LNCaP clone FGC (cell line): Measurements from ENCODE around the gene KPNB1.

Source experiments
- DNase-seq: peaks from one replicate; pipeline ENCODE4 v3.0.0-alpha.2; 2011; ENCODE audit warnings: low read depth
- H3K4me3 ChIP-seq: 2 replicates; pipeline ENCODE4 v1.5.1; 2011; ENCODE audit warnings: mild to moderate bottlenecking, low read depth, low read length, control low read depth
- CTCF ChIP-seq: IDR thresholded peaks from 2 replicates; pipeline ENCODE4 v1.5.1; 2012; ENCODE audit warnings: mild to moderate bottlenecking; ENCODE audit not compliant: control insufficient read depth, insufficient read depth; ENCODE audit errors: extremely low read depth

KPNB1 gene

GRCh38 chr17:47636273-47637030 is 13.3 kb upstream of the KPNB1 start:
- no peak overlapping the region for H3K4me3 ChIP-seq
- no peak for TF ChIP-seq CTCF
- DNase-seq = no peak

- no peak for DNase-seq
- H3K4me3 ChIP-seq = no peak overlapping the region
- TF ChIP-seq CTCF = no peak
Measured at GRCh38 chr17:47638903-47639302, 10.8 kb upstream of the KPNB1 start.

GRCh38 chr17:47640076-47640475 is 9.6 kb upstream of the KPNB1 start:
- DNase-seq = no peak
- TF ChIP-seq CTCF = no peak

GRCh38 chr17:47641202-47641601 is 8.5 kb upstream of the KPNB1 start:
- TF ChIP-seq CTCF = no peak
- no peak for DNase-seq
- H3K4me3 ChIP-seq = no peak overlapping the region

More at GRCh38 chr17:47640076-47640475, 9.6 kb upstream of the KPNB1 start:
- H3K4me3 ChIP-seq = no peak overlapping the region

GRCh38 chr17:47643116-47643515 is 6.6 kb upstream of the KPNB1 start:
- no peak overlapping the region for H3K4me3 ChIP-seq
- no peak for TF ChIP-seq CTCF
- no peak for DNase-seq

- H3K4me3 ChIP-seq = no peak overlapping the region
- no peak for DNase-seq
- no peak for TF ChIP-seq CTCF
Measured at GRCh38 chr17:47644324-47644723, 5.4 kb upstream of the KPNB1 start.
